IMR-90 (cell line): ENCODE data around the gene SLC25A22. TPM values are rescaled to one million over a fixed set of nuclear protein-coding genes. Genes with fewer than 3 reads are reported as not detected.

Experiments
- ATAC-seq: fragments of 200-7000 bp; cut with Tn5 transposase; 2 replicates; pipeline ENCODE4 v1.9.1; 2020; ENCODE audit warnings: low read depth, mild to moderate bottlenecking, moderate library complexity
- BruUV-seq: library from RNA; stranded (reverse); fragments of 400-500 nt; replicated peaks from 2 replicates; lab custom pipeline; 2021; lab: Mats Ljungman, UMichigan
- CTCF ChIA-PET: fragments of 300-600 bp; formaldehyde crosslinking; extraction: SDS; loops from one replicate; lab custom pipeline; 2021; ENCODE audit warnings: antibody characterized with exemption; lab: Yijun Ruan, JAX
- POLR2A ChIA-PET: fragments of 300-600 bp; sonication (Branson Sonifier 250); formaldehyde crosslinking; loops from one replicate; lab custom pipeline; 2022; ENCODE audit warnings: antibody characterized with exemption; ENCODE audit not compliant: unreplicated experiment; lab: Charles Lee
- DNase-seq: peaks from one replicate; pipeline ENCODE4 v3.0.0; 2013
- H2AFZ ChIP-seq: replicated peaks from 2 replicates; pipeline ENCODE3; 2013; ENCODE audit warnings: low read length, mild to moderate bottlenecking; ENCODE audit not compliant: poor library complexity
- H2AK5ac ChIP-seq: 2 replicates; pipeline ENCODE4 v1.6.1; 2013; ENCODE audit warnings: low read depth, low read length, inconsistent platforms
- H2AK9ac ChIP-seq: replicated peaks from 2 replicates; pipeline ENCODE3; 2013; ENCODE audit warnings: mild to moderate bottlenecking, low read depth, low read length, moderate library complexity; ENCODE audit not compliant: poor library complexity
- H2BK120ac ChIP-seq: 2 replicates; pipeline ENCODE4 v1.6.1; 2013; ENCODE audit warnings: low read depth, low read length, inconsistent platforms
- H2BK15ac ChIP-seq: 3 replicates; pipeline ENCODE4 v1.6.1; 2013; ENCODE audit warnings: low read depth, low read length, inconsistent platforms
- H2BK20ac ChIP-seq: 2 replicates; pipeline ENCODE4 v1.6.1; 2013; ENCODE audit warnings: low read depth, mild to moderate bottlenecking, inconsistent platforms, low read length, moderate library complexity
- H2BK5ac ChIP-seq: 2 replicates; pipeline ENCODE4 v1.6.1; 2013; ENCODE audit warnings: mild to moderate bottlenecking, low read depth, low read length, inconsistent platforms; ENCODE audit not compliant: poor library complexity, severe bottlenecking
- H3K14ac ChIP-seq: replicated peaks from 2 replicates; pipeline ENCODE4 v1.6.1; 2013; ENCODE audit warnings: low read depth, low read length, inconsistent platforms
- H3K18ac ChIP-seq: 2 replicates; pipeline ENCODE4 v1.6.1; 2013; ENCODE audit warnings: low read depth, low read length, control low read depth
- H3K23ac ChIP-seq: 2 replicates; pipeline ENCODE4 v1.6.1; 2013; ENCODE audit warnings: low read depth, low read length, inconsistent platforms
- H3K27ac ChIP-seq: 2 replicates; pipeline ENCODE4 v1.5.1; 2013; ENCODE audit warnings: mild to moderate bottlenecking, control low read depth, low read length; ENCODE audit not compliant: insufficient read depth
- H3K27me3 ChIP-seq: 2 replicates; pipeline ENCODE4 v1.6.1; 2013; ENCODE audit warnings: low read length; ENCODE audit not compliant: control insufficient read depth, insufficient read depth
- H3K36me3 ChIP-seq: 2 replicates; pipeline ENCODE4 v1.6.1; 2013; ENCODE audit warnings: low read length, mixed read lengths; ENCODE audit not compliant: control insufficient read depth, insufficient read depth
- H3K4ac ChIP-seq: 2 replicates; pipeline ENCODE4 v1.6.1; 2013; ENCODE audit warnings: low read depth, low read length, inconsistent platforms
- H3K4me1 ChIP-seq: 2 replicates; pipeline ENCODE4 v1.6.1; 2013; ENCODE audit warnings: low read length, mixed read lengths; ENCODE audit not compliant: control insufficient read depth, insufficient read depth
- H3K4me2 ChIP-seq: 2 replicates; pipeline ENCODE4 v1.6.1; 2013; ENCODE audit warnings: low read depth, mild to moderate bottlenecking, control low read depth, low read length, moderate library complexity
- H3K4me3 ChIP-seq: 2 replicates; pipeline ENCODE4 v1.5.1; 2013; ENCODE audit warnings: low read depth, mild to moderate bottlenecking, control low read depth, low read length, moderate library complexity; ENCODE audit not compliant: insufficient read depth
- H3K56ac ChIP-seq: 2 replicates; pipeline ENCODE4 v1.6.1; 2013; ENCODE audit warnings: low read length, inconsistent platforms; ENCODE audit not compliant: insufficient read depth; ENCODE audit errors: extremely low read depth
- H3K79me1 ChIP-seq, 2 experiments: 2 replicates each; pipeline ENCODE4 v1.6.1; 2013; ENCODE audit warnings: low read length in 2 of 2, inconsistent platforms in 1 of 2, low read depth in 1 of 2
- H3K9ac ChIP-seq: 2 replicates; pipeline ENCODE4 v1.6.1; 2013; ENCODE audit warnings: low read depth, low read length, control low read depth
- H3K9me1 ChIP-seq: 2 replicates; pipeline ENCODE4 v1.6.1; 2013; ENCODE audit warnings: low read length, inconsistent platforms; ENCODE audit not compliant: insufficient read depth
- H3K9me3 ChIP-seq: 2 replicates; pipeline ENCODE4 v1.6.1; 2013; ENCODE audit warnings: low read length; ENCODE audit not compliant: control insufficient read depth, insufficient read depth
- H4K20me1 ChIP-seq: 2 replicates; pipeline ENCODE4 v1.6.1; 2013; ENCODE audit warnings: low read length, inconsistent platforms; ENCODE audit not compliant: insufficient read depth
- H4K5ac ChIP-seq: 2 replicates; pipeline ENCODE4 v1.6.1; 2013; ENCODE audit warnings: mild to moderate bottlenecking, low read depth, low read length, control low read depth
- H4K8ac ChIP-seq, 2 experiments: 2 replicates each; pipeline ENCODE4 v1.6.1; 2013; ENCODE audit warnings: low read depth in 2 of 2, low read length in 2 of 2, control low read depth in 1 of 2, inconsistent platforms in 1 of 2
- H4K91ac ChIP-seq: 2 replicates; pipeline ENCODE4 v1.6.1; 2013; ENCODE audit warnings: low read depth, low read length, inconsistent platforms; ENCODE audit not compliant: insufficient read depth
- CEBPB ChIP-seq: IDR thresholded peaks from 2 replicates; pipeline ENCODE4 v1.6.1; 2012; ENCODE audit warnings: low read depth, low read length, improper control_type of control experiment
- CTCF ChIP-seq: conservative IDR thresholded peaks from 2 replicates; pipeline ENCODE4 v1.5.1; 2012; ENCODE audit warnings: mild to moderate bottlenecking, low read depth, low read length, improper control_type of control experiment
- ELK1 ChIP-seq: fragments of 150-350 bp; IDR thresholded peaks from 2 replicates; pipeline ENCODE4 v1.6.1; 2016; ENCODE audit warnings: low read depth, mild to moderate bottlenecking, low read length, moderate library complexity, borderline replicate concordance
- MAFK ChIP-seq: IDR thresholded peaks from 2 replicates; pipeline ENCODE4 v1.6.1; 2012; ENCODE audit warnings: low read depth, low read length, improper control_type of control experiment
- MAZ ChIP-seq: IDR thresholded peaks from 2 replicates; pipeline ENCODE4 v1.6.1; 2012; ENCODE audit warnings: low read depth, mild to moderate bottlenecking, low read length, improper control_type of control experiment, moderate library complexity, borderline replicate concordance
- MXI1 ChIP-seq: IDR thresholded peaks from 2 replicates; pipeline ENCODE4 v1.6.1; 2012; ENCODE audit warnings: low read depth, mild to moderate bottlenecking, low read length, moderate library complexity, borderline replicate concordance
- NFE2L2 ChIP-seq: fragments of 150-350 bp; IDR thresholded peaks from 2 replicates; pipeline ENCODE4 v1.6.1; 2016; ENCODE audit warnings: low read depth, mild to moderate bottlenecking, low read length
- RAD21 ChIP-seq: IDR thresholded peaks from 2 replicates; pipeline ENCODE4 v1.6.1; 2012; ENCODE audit warnings: low read length, improper control_type of control experiment
- RCOR1 ChIP-seq: IDR thresholded peaks from 2 replicates; pipeline ENCODE4 v1.6.1; 2012; ENCODE audit warnings: mild to moderate bottlenecking, low read length, improper control_type of control experiment; ENCODE audit not compliant: insufficient replicate concordance
- RFX5 ChIP-seq: IDR thresholded peaks from 2 replicates; pipeline ENCODE4 v1.8.0; 2012; ENCODE audit warnings: low read depth, mild to moderate bottlenecking, low read length, moderate library complexity
- SMC3 ChIP-seq: fragments of 150-350 bp; IDR thresholded peaks from 2 replicates; pipeline ENCODE4 v1.6.1; 2016; ENCODE audit warnings: low read depth, mild to moderate bottlenecking, antibody characterized with exemption, low read length, moderate library complexity
- USF2 ChIP-seq: fragments of 150-350 bp; IDR thresholded peaks from 2 replicates; pipeline ENCODE4 v1.6.1; 2017; ENCODE audit warnings: mild to moderate bottlenecking, antibody characterized with exemption, low read length, low read depth
- WGBS, 2 experiments: methylation state at CpG; one replicate each; pipeline versions ENCODE4 v1.1.5 to v1.1.7; 2013; ENCODE audit warnings: missing lambda C conversion rate in 2 of 2; ENCODE audit not compliant: insufficient read length in 1 of 2; ENCODE audit errors: extremely low coverage in 2 of 2; 5-methylcytosine and 5-hydroxymethylcytosine counted together
- dilution Hi-C: fragments of 300-500 bp; cut with HindIII; formaldehyde crosslinking; loops from one replicate; pipeline ENCODE4 v1.14.3; 2018; ENCODE audit warnings: low sequenced_read_pairs; ENCODE audit not compliant: unreplicated experiment
- in situ Hi-C: fragments of 300-500 bp; cut with MboI; formaldehyde crosslinking; loops from 3 replicates; pipeline ENCODE4 v1.14.3; 2019; ENCODE audit warnings: low sequenced_read_pairs, inconsistent platforms, mixed read lengths
- intact Hi-C: fragments of 100-400 bp; cut with micrococcal nuclease; formaldehyde crosslinking; loops from 2 replicates; pipeline ENCODE4 v1.10.0; 2022
- polyA plus RNA-seq, 3 experiments: library from polyadenylated mRNA; depleted of rRNA; stranded (reverse); fragments of >200 nt; gene quantifications; 2 replicates each; pipeline ENCODE4 v1.2.3, GENCODE V29; 2012; ENCODE audit warnings: low replicate concordance in 1 of 3
- total RNA-seq: library from RNA; depleted of rRNA; stranded (reverse); fragments of >200 nt; gene quantifications from 2 replicates; pipeline ENCODE4 v1.2.3, GENCODE V29; 2012

SLC25A22 gene
- total and polyA plus RNA-seq, 2 of the 4 experiments (the other 2 are of a cell fraction) = 8.2 to 41.3 TPM

- TF ChIP-seq RFX5 (no peak), RCOR1 (no peak), NFE2L2 (no peak), SMC3 (no peak)
Measured at GRCh38 chr11:776263-776560, 21.9 kb downstream of the SLC25A22 start (continued).

- no peak overlapping the region for H4K91ac ChIP-seq
- H3K4me2 ChIP-seq = peak overlapping the region; percentile 36; the same call in 1 of the 2 replicates
- no peak overlapping the region for H2BK120ac ChIP-seq
- peak overlapping the region; percentile 39 for H3K27ac ChIP-seq
- in situ Hi-C loops (no loop called here), intact Hi-C loops (no loop called here), dilution Hi-C loops (no loop called here)
- peaks cover 13% of the 10 kb centered on the region for H3K4me1 ChIP-seq
- peaks cover 11 to 74% of the 10 kb centered on the region in 2 experiments for H3K79me1 ChIP-seq
- H3K4me3 ChIP-seq = no peak overlapping the region
- H3K9ac ChIP-seq = no peak overlapping the region; the same call in 1 of the 2 replicates
- peaks cover 42% of the 10 kb centered on the region for H3K36me3 ChIP-seq
- H3K14ac ChIP-seq = no peak overlapping the region
- H3K4ac ChIP-seq = no peak overlapping the region
- no peak overlapping the region for H4K8ac ChIP-seq
- no peak overlapping the region for H3K23ac ChIP-seq
- no peak overlapping the region for H3K18ac ChIP-seq
- no peak for ATAC-seq
- no peaks in the 10 kb centered on the region for H3K9me3 ChIP-seq
- peak; percentile 33 for DNase-seq
- no peak overlapping the region for H2BK15ac ChIP-seq
- no peak overlapping the region for H2BK5ac ChIP-seq
- no peak overlapping the region for H2BK20ac ChIP-seq
- H2AK5ac ChIP-seq = peak overlapping the region; percentile 58; the same call in 1 of the 2 replicates
- H4K20me1 ChIP-seq = peaks cover 64% of the 10 kb centered on the region
- no peak overlapping the region for H2AFZ ChIP-seq
- peaks cover 11% of the 10 kb centered on the region; the same call in 1 of the 2 replicates for H3K9me1 ChIP-seq
- 68% methylated on average over 6 of the region's 20 CpGs; no CpG with 5 or more reads in 1 of the 2 experiments for WGBS, 2 experiments
- POLR2A ChIA-PET = no interaction called here
- no peak overlapping the region for H3K56ac ChIP-seq
- CTCF ChIA-PET = no interaction called here
- no peak overlapping the region for H4K5ac ChIP-seq
- H2AK9ac ChIP-seq = peak overlapping the region; percentile 53
- H3K27me3 ChIP-seq = no peaks in the 10 kb centered on the region
- BruUV-seq = no TSS peak
- TF ChIP-seq CTCF (no peak), CEBPB (no peak), MAZ (no peak), NFE2L2 (no peak), MAFK (no peak), SMC3 (no peak), ELK1 (no peak), RAD21 (no peak), RFX5 (no peak), MXI1 (no peak), USF2 (no peak)
Measured at GRCh38 chr11:774873-775592, 23.0 kb downstream of the SLC25A22 start.
